H9 (cell line): ENCODE results near the gene PMF1. TPM values are rescaled to one million over a fixed set of nuclear protein-coding genes. Genes with fewer than 3 reads are reported as not detected.
A peak's percentile ranks its signal among the peaks of the same experiment; 100 is the strongest.

Experiments used
- DNase-seq: peaks from one replicate; pipeline ENCODE4 v3.0.0-alpha.2; 2017
- H2AFZ ChIP-seq: one replicate; pipeline ENCODE4 v1.6.1; 2013; ENCODE audit warnings: mild to moderate bottlenecking, low read length, control low read depth, moderate library complexity
- H2AK5ac ChIP-seq: 2 replicates; pipeline ENCODE4 v1.6.1; 2013; ENCODE audit warnings: low read length, control low read depth, mixed read lengths; ENCODE audit not compliant: insufficient read length
- H2BK120ac ChIP-seq: one replicate; pipeline ENCODE4 v1.6.1; 2013; ENCODE audit warnings: low read depth, mild to moderate bottlenecking, low read length, control low read depth, inconsistent platforms; ENCODE audit not compliant: poor library complexity, severe bottlenecking
- H2BK12ac ChIP-seq: 2 replicates; pipeline ENCODE4 v1.6.1; 2013; ENCODE audit warnings: low read length, control low read depth, mixed read lengths, low read depth; ENCODE audit not compliant: insufficient read length
- H2BK15ac ChIP-seq: 2 replicates; pipeline ENCODE4 v1.6.1; 2013; ENCODE audit warnings: low read depth, low read length, control low read depth
- H2BK20ac ChIP-seq: one replicate; pipeline ENCODE4 v1.6.1; 2013; ENCODE audit warnings: low read depth, mild to moderate bottlenecking, low read length, control low read depth, inconsistent platforms; ENCODE audit not compliant: poor library complexity, severe bottlenecking
- H2BK5ac ChIP-seq: 2 replicates; pipeline ENCODE4 v1.6.1; 2013; ENCODE audit warnings: low read length, control low read depth, mixed read lengths; ENCODE audit not compliant: insufficient read length
- H3K14ac ChIP-seq: 2 replicates; pipeline ENCODE4 v1.6.1; 2013; ENCODE audit warnings: low read length, control low read depth; ENCODE audit not compliant: insufficient read depth
- H3K18ac ChIP-seq: 2 replicates; pipeline ENCODE4 v1.6.1; 2013; ENCODE audit warnings: low read depth, mild to moderate bottlenecking, mixed read lengths, low read length, control low read depth; ENCODE audit not compliant: insufficient read length
- H3K23ac ChIP-seq: 2 replicates; pipeline ENCODE4 v1.6.1; 2013; ENCODE audit warnings: low read length, control low read depth, mixed read lengths, low read depth; ENCODE audit not compliant: insufficient read length
- H3K23me2 ChIP-seq: 2 replicates; pipeline ENCODE4 v1.6.1; 2013; ENCODE audit warnings: low read depth, mild to moderate bottlenecking, mixed read lengths, low read length, control low read depth; ENCODE audit not compliant: insufficient read length, poor library complexity, severe bottlenecking
- H3K27ac ChIP-seq: 2 replicates; pipeline ENCODE4 v1.5.1; 2013; ENCODE audit warnings: low read length, control low read depth, mixed read lengths, low read depth; ENCODE audit not compliant: insufficient read length
- H3K27me3 ChIP-seq: 2 replicates; pipeline ENCODE4 v1.6.1; 2013; ENCODE audit warnings: low read length, control low read depth, inconsistent platforms; ENCODE audit not compliant: insufficient read depth
- H3K4ac ChIP-seq: 2 replicates; pipeline ENCODE4 v1.6.1; 2013; ENCODE audit warnings: low read depth, mild to moderate bottlenecking, control low read depth, inconsistent platforms, low read length, moderate library complexity
- H3K4me1 ChIP-seq: 2 replicates; pipeline ENCODE4 v1.6.1; 2013; ENCODE audit warnings: low read length, control low read depth, inconsistent platforms; ENCODE audit not compliant: insufficient read depth
- H3K4me2 ChIP-seq: 2 replicates; pipeline ENCODE4 v1.6.1; 2013; ENCODE audit warnings: low read length, control low read depth, mixed read lengths; ENCODE audit not compliant: insufficient read length, insufficient read depth
- H3K56ac ChIP-seq: 2 replicates; pipeline ENCODE4 v1.6.1; 2013; ENCODE audit warnings: low read depth, mild to moderate bottlenecking, mixed read lengths, low read length, control low read depth; ENCODE audit not compliant: insufficient read length
- H3K79me1 ChIP-seq: 2 replicates; pipeline ENCODE4 v1.6.1; 2013; ENCODE audit warnings: low read depth, mild to moderate bottlenecking, moderate library complexity, low read length, control low read depth, inconsistent platforms; ENCODE audit not compliant: insufficient read depth, poor library complexity, severe bottlenecking
- H3K79me2 ChIP-seq: 2 replicates; pipeline ENCODE4 v1.6.1; 2013; ENCODE audit warnings: low read length, control low read depth, inconsistent platforms; ENCODE audit not compliant: insufficient read depth
- H3K9ac ChIP-seq: 2 replicates; pipeline ENCODE4 v1.6.1; 2013; ENCODE audit warnings: low read length, control low read depth, mixed read lengths; ENCODE audit not compliant: insufficient read length; ENCODE audit errors: extremely low read depth
- H3K9me3 ChIP-seq: one replicate; pipeline ENCODE4 v1.6.1; 2013; ENCODE audit warnings: low read depth, low read length, inconsistent platforms; ENCODE audit not compliant: control insufficient read depth
- H3T11ph ChIP-seq: one replicate; pipeline ENCODE4 v1.6.1; 2013; ENCODE audit warnings: mild to moderate bottlenecking, low read length, control low read depth, inconsistent platforms
- H4K20me1 ChIP-seq: one replicate; pipeline ENCODE4 v1.6.1; 2013; ENCODE audit not compliant: control insufficient read depth, insufficient read length, insufficient read depth
- H4K5ac ChIP-seq: 2 replicates; pipeline ENCODE4 v1.6.1; 2013; ENCODE audit warnings: low read depth, mild to moderate bottlenecking, mixed read lengths, low read length, control low read depth; ENCODE audit not compliant: insufficient read length
- H4K8ac ChIP-seq: replicated peaks from 2 replicates; pipeline ENCODE4 v1.6.1; 2013; ENCODE audit warnings: low read length, control low read depth, mixed read lengths, low read depth; ENCODE audit not compliant: insufficient read length
- H4K91ac ChIP-seq: 2 replicates; pipeline ENCODE4 v1.6.1; 2013; ENCODE audit warnings: low read depth, mild to moderate bottlenecking, moderate library complexity, mixed read lengths, low read length, control low read depth; ENCODE audit not compliant: insufficient read length
- H3K27ac Mint-ChIP-seq, 3 experiments: 2 replicates in 2 of 3; 3 replicates in 1 of 3; pipeline ENCODE4 v1.8.0; 2020 to 2021; ENCODE audit warnings: mixed read lengths in 3 of 3, mild to moderate bottlenecking in 1 of 3, moderate library complexity in 1 of 3
- H3K27me3 Mint-ChIP-seq: 2 replicates; pipeline ENCODE4 v1.8.0; 2021; ENCODE audit warnings: low read depth, mild to moderate bottlenecking, moderate library complexity, mixed read lengths
- H3K36me3 Mint-ChIP-seq, 3 experiments: 2 replicates in 2 of 3; 3 replicates in 1 of 3; pipeline ENCODE4 v1.8.0; 2020 to 2021; ENCODE audit warnings: low read depth in 3 of 3, mixed read lengths in 3 of 3; ENCODE audit not compliant: insufficient read depth in 1 of 3
- H3K4me1 Mint-ChIP-seq, 2 experiments: 2 replicates each; pipeline ENCODE4 v1.8.0; 2020; ENCODE audit warnings: mixed read lengths in 2 of 2
- H3K4me3 Mint-ChIP-seq, 2 experiments: 2 replicates in 1 of 2; 3 replicates in 1 of 2; pipeline ENCODE4 v1.8.0; 2020 to 2021; ENCODE audit warnings: mild to moderate bottlenecking in 2 of 2, mixed read lengths in 2 of 2, moderate library complexity in 1 of 2
- H3K9me3 Mint-ChIP-seq, 2 experiments: 2 replicates in 1 of 2; 3 replicates in 1 of 2; pipeline ENCODE4 v1.8.0; 2020; ENCODE audit warnings: mild to moderate bottlenecking in 2 of 2, mixed read lengths in 2 of 2, moderate library complexity in 1 of 2
- CTCF ChIP-seq: fragments of 200-600 bp; sonication (generic); conservative IDR thresholded peaks from 3 replicates; pipeline ENCODE4 v1.8.0; 2021; ENCODE audit warnings: antibody characterized with exemption, mild to moderate bottlenecking
- WGBS: extraction: QIAGEN DNeasy Blood & Tissue Kit; methylation state at CpG from one replicate; pipeline ENCODE4 v1.1.7; 2013; ENCODE audit warnings: missing lambda C conversion rate, low lambda C conversion rate, mixed read lengths; ENCODE audit not compliant: insufficient read length; ENCODE audit errors: extremely low coverage; 5-methylcytosine and 5-hydroxymethylcytosine counted together
- total RNA-seq: library from RNA; stranded (reverse); gene quantifications from 2 replicates; pipeline ENCODE4 v1.2.1, GENCODE V29; 2021

The PMF1 gene
- total RNA-seq, 1 experiment from 2014 or later: 136 TPM

GRCh38 chr1:156247460-156248322, 34.9 kb downstream of the PMF1 start, which contains the start of gene PAQR6:
Gene PAQR6, minus strand, starts transcription at chr1:156248056. Its CDS starts 1,325 bp downstream, at chr1:156246731.
- no peak within 1 kb of the TSS for H3K9ac ChIP-seq
- H3K4ac ChIP-seq: no peak within 1 kb of the TSS
- peaks cover 3% of the 10 kb centered on the region for H3K23me2 ChIP-seq
- no peak within 1 kb of the TSS for H2BK120ac ChIP-seq
- Mint-ChIP-seq H3K27me3 (peaks cover 4% of the 10 kb centered on the region; the same call in 1 of the 2 replicates), H3K27ac (peak within 1 kb of the TSS; percentile 61 to 89 (median 70); a peak in 5 of 7 replicates), H3K4me1 (peaks cover 15 to 22% of the 10 kb centered on the region in 2 experiments), H3K9me3 (no peaks in the 10 kb centered on the region), H3K36me3 (peaks cover 16 to 46% (median 35%) of the 10 kb centered on the region in 3 experiments; a peak in 6 of 7 replicates), H3K4me3 (no peak within 1 kb of the TSS)
- H3K14ac ChIP-seq: peak within 1 kb of the TSS; percentile 26; the same call in 1 of the 2 replicates
- peaks cover 2% of the 10 kb centered on the region; the same call in 1 of the 2 replicates for H3K4me1 ChIP-seq
- DNase-seq: peak; percentile 61
- H2BK12ac ChIP-seq: no peak within 1 kb of the TSS
- H3K4me2 ChIP-seq: no peak within 1 kb of the TSS
- no peak within 1 kb of the TSS for H2BK5ac ChIP-seq
- H3T11ph ChIP-seq: no peak within 1 kb of the TSS
- no peak within 1 kb of the TSS for H2AFZ ChIP-seq
- H3K9me3 ChIP-seq: no peaks in the 10 kb centered on the region
- no peak within 1 kb of the TSS for H4K5ac ChIP-seq
- no peaks in the 10 kb centered on the region for H3K27me3 ChIP-seq
- no peaks in the 10 kb centered on the region for H3K79me2 ChIP-seq
- no peak within 1 kb of the TSS for H2BK20ac ChIP-seq
- H4K91ac ChIP-seq: no peak within 1 kb of the TSS
- no peak within 1 kb of the TSS for H3K27ac ChIP-seq
- no peak within 1 kb of the TSS for H3K23ac ChIP-seq
- no peak within 1 kb of the TSS for H4K8ac ChIP-seq
- no peak within 1 kb of the TSS for H3K56ac ChIP-seq
- TF ChIP-seq CTCF: no peak
- H2BK15ac ChIP-seq: no peak within 1 kb of the TSS
- WGBS: no CpG with 5 or more reads among the region's 16 CpGs
- H2AK5ac ChIP-seq: no peak within 1 kb of the TSS
- no peak within 1 kb of the TSS for H3K18ac ChIP-seq
- H3K79me1 ChIP-seq: no peaks in the 10 kb centered on the region
- no peaks in the 10 kb centered on the region for H4K20me1 ChIP-seq
